Tibial nerve (tissue), 4 donors: ENCODE results near the gene ATF7. TPM values are rescaled to one million over a fixed set of nuclear protein-coding genes. Genes with fewer than 3 reads are reported as not detected.
"Not testable (repeated sequence)": the region's sequence is repeated elsewhere in the genome, so short reads cannot be mapped to it uniquely, and the experiment has no call there.

Source experiments
- DNase-seq, 2 donors: peaks; one replicate each; pipeline ENCODE4 v3.0.0-alpha.2; 2019; ENCODE audit warnings: low spot score in 2 of 2
- H3K27ac ChIP-seq, 4 donors: fragments of 200-600 bp; sonication (generic) in 3 of 4; one replicate each; pipeline ENCODE4 v1.5.1; 2017 to 2019; ENCODE audit warnings: mild to moderate bottlenecking in 1 of 4
- H3K27me3 ChIP-seq, 2 donors: fragments of 200-600 bp; sonication (generic) in 1 of 2; one replicate each; pipeline versions ENCODE4 v1.5.1 to v1.6.0; 2017 to 2019
- H3K36me3 ChIP-seq, 3 donors: fragments of 200-600 bp; sonication (generic); one replicate each; pipeline ENCODE4 v1.5.1; 2018 to 2019
- H3K4me1 ChIP-seq, 4 donors: fragments of 200-600 bp; sonication (generic) in 3 of 4; one replicate each; pipeline ENCODE4 v1.5.1; 2017 to 2019
- H3K4me3 ChIP-seq, 4 donors: fragments of 200-600 bp; sonication (generic) in 3 of 4; one replicate each; pipeline ENCODE4 v1.5.1; 2017 to 2019; ENCODE audit warnings: mild to moderate bottlenecking in 1 of 4, moderate library complexity in 1 of 4
- H3K9me3 ChIP-seq, 4 donors: fragments of 200-600 bp; sonication (generic) in 3 of 4; one replicate each; pipeline ENCODE4 v1.5.1; 2017 to 2019
- CTCF ChIP-seq, 5 experiments: fragments of 200-600 bp in 3 of 5; fragments of 450-650 bp in 2 of 5; sonication (generic) in 3 of 5; IDR thresholded peaks; one replicate each; pipeline ENCODE4 v1.5.1; 2016 to 2019; ENCODE audit warnings: antibody characterized with exemption in 5 of 5, mild to moderate bottlenecking in 3 of 5, moderate library complexity in 2 of 5
- EP300 ChIP-seq, 2 donors: sonication (generic); formaldehyde crosslinking; IDR thresholded peaks; one replicate each; pipeline ENCODE4 v1.6.1; 2017; ENCODE audit warnings: antibody characterized with exemption in 2 of 2, mild to moderate bottlenecking in 1 of 2
- POLR2A ChIP-seq, 2 donors: fragments of 450-650 bp; IDR thresholded peaks; one replicate each; pipeline ENCODE4 v1.6.1; 2017; ENCODE audit warnings: antibody characterized with exemption in 2 of 2, mild to moderate bottlenecking in 2 of 2, moderate library complexity in 2 of 2
- WGBS, 2 donors: methylation state at CpG; one replicate each; pipeline ENCODE4 v1.1.5; 2018; 5-methylcytosine and 5-hydroxymethylcytosine counted together
- total RNA-seq, 4 donors: library from RNA; depleted of rRNA; stranded (reverse); fragments of >200 nt; gene quantifications; one replicate each; pipeline ENCODE4 v1.1.0, GENCODE V29; 2016

ATF7 gene
- total RNA-seq, 4 donors from 2014 or later, result 30.1 to 47.9 (median 34.4) TPM

- TF ChIP-seq POLR2A (IDR thresholded peaks at IDR 0.05) (no peak), EP300 (IDR thresholded peaks at IDR 0.05) (no peak), CTCF (IDR thresholded peaks at IDR 0.05) (no peak)
- peaks cover 0 to 6% (median 0%) of the 10 kb centered on the region in 3 donors for H3K36me3 ChIP-seq
- H3K4me1 ChIP-seq, result peaks cover 0 to 73% (median 18%) of the 10 kb centered on the region in 4 donors
- 76 to 92% methylated on average over 2 of the region's 2 CpGs for whole genome bisulfite sequencing, 2 donors
- H3K4me3 ChIP-seq, result no peak overlapping the region
- no peak overlapping the region for H3K27ac ChIP-seq
- H3K9me3 ChIP-seq, result no peaks in the 10 kb centered on the region
- DNase-seq, result no peak
- no peaks in the 10 kb centered on the region for H3K27me3 ChIP-seq
These were observed 26.6 kb downstream of the ATF7 start for GRCh38 chr12:53599579-53599978.

GRCh38 chr12:53598971-53599370 is 27.2 kb downstream of the ATF7 start:
- H3K36me3 ChIP-seq, H3K4me3 ChIP-seq, H3K9me3 ChIP-seq, H3K27ac ChIP-seq, DNase-seq, H3K27me3 ChIP-seq: not testable (repeated sequence)
- WGBS, 2 donors, result 97 to 98% methylated on average over 2 of the region's 2 CpGs
- H3K4me1 ChIP-seq, result peaks cover 0 to 71% (median 18%) of the 10 kb centered on the region in 4 donors

GRCh38 chr12:53596920-53597363 is 29.2 kb downstream of the ATF7 start:
- Histone ChIP-seq H3K36me3 (peaks cover 0 to 6% (median 0%) of the 10 kb centered on the region in 3 donors), H3K27me3 (no peaks in the 10 kb centered on the region), H3K4me1 (peaks cover 0 to 70% (median 12%) of the 10 kb centered on the region in 4 donors), H3K27ac (peak overlapping the region in 1 of 4 donors; percentile 31), H3K9me3 (no peaks in the 10 kb centered on the region), H3K4me3 (no peak overlapping the region)
- WGBS, 2 donors, result 51 to 58% methylated on average over 3 of the region's 3 CpGs
- TF ChIP-seq POLR2A (IDR thresholded peaks at IDR 0.05) (no peak), EP300 (IDR thresholded peaks at IDR 0.05) (peak in 1 of 2 donors; percentile 35), CTCF (IDR thresholded peaks at IDR 0.05) (no peak)
- DNase-seq, result no peak

- Histone ChIP-seq H3K9me3 (no peaks in the 10 kb centered on the region), H3K36me3 (no peaks in the 10 kb centered on the region), H3K4me3 (no peak overlapping the region), H3K27ac (no peak overlapping the region), H3K4me1 (peaks cover 0 to 69% (median 25%) of the 10 kb centered on the region in 4 donors), H3K27me3 (no peaks in the 10 kb centered on the region)
- 82 to 84% methylated on average over 5 of the region's 5 CpGs for WGBS, 2 donors
- DNase-seq, result no peak
- TF ChIP-seq CTCF (IDR thresholded peaks at IDR 0.05) (no peak), EP300 (IDR thresholded peaks at IDR 0.05) (no peak), POLR2A (IDR thresholded peaks at IDR 0.05) (no peak)
These were observed 31.1 kb downstream of the ATF7 start for GRCh38 chr12:53594897-53595615.

- no peak for DNase-seq
- no peaks in the 10 kb centered on the region for H3K36me3 ChIP-seq
- no peak for TF ChIP-seq CTCF (IDR thresholded peaks at IDR 0.05)
- TF ChIP-seq POLR2A (IDR thresholded peaks at IDR 0.05), result no peak
- TF ChIP-seq EP300 (IDR thresholded peaks at IDR 0.05), result no peak
- H3K4me1 ChIP-seq, result peaks cover 0 to 82% (median 26%) of the 10 kb centered on the region in 4 donors
- H3K4me3 ChIP-seq, result no peak overlapping the region
- no peaks in the 10 kb centered on the region for H3K9me3 ChIP-seq
- no peak overlapping the region for H3K27ac ChIP-seq
- no peaks in the 10 kb centered on the region for H3K27me3 ChIP-seq
- 77 to 84% methylated on average over 6 of the region's 6 CpGs for WGBS, 2 donors
These were observed 32.5 kb downstream of the ATF7 start for GRCh38 chr12:53593707-53594106.
